Panc1 (cell line): Measurements from ENCODE around the gene FCHSD2. TPM values are rescaled to one million over a fixed set of nuclear protein-coding genes. Genes with fewer than 3 reads are reported as not detected.

Experiments
- ATAC-seq: fragments of 200-7000 bp; cut with Tn5 transposase; 2 replicates; pipeline ENCODE4 v1.9.1; 2020; ENCODE audit warnings: mild to moderate bottlenecking, moderate library complexity
- BruUV-seq: library from RNA; stranded (reverse); fragments of 400-500 nt; replicated peaks from 2 replicates; lab custom pipeline; 2021; lab: Mats Ljungman, UMichigan
- CTCF ChIA-PET: fragments of 300-600 bp; sonication (Branson Sonifier 250); formaldehyde crosslinking; loops from one replicate; lab custom pipeline; 2022; ENCODE audit warnings: antibody characterized with exemption; lab: Charles Lee
- POLR2A ChIA-PET: fragments of 300-600 bp; sonication (Branson Sonifier 250); formaldehyde crosslinking; loops from one replicate; lab custom pipeline; 2022; ENCODE audit warnings: antibody characterized with exemption; lab: Charles Lee
- DNase-seq: peaks from one replicate; pipeline ENCODE4 v3.0.0-alpha.2; 2010; ENCODE audit warnings: low read depth, low spot score
- H3K27ac ChIP-seq: 2 replicates; pipeline ENCODE4 v1.5.1; 2011; ENCODE audit warnings: mild to moderate bottlenecking, low read length, inconsistent platforms
- H3K27me3 ChIP-seq: fragments of 200-500 bp; sonication (Bioruptor generic); 2 replicates; pipeline ENCODE4 v1.6.0; 2014; ENCODE audit warnings: low read length, inconsistent platforms; ENCODE audit not compliant: control insufficient read depth, insufficient read depth
- H3K36me3 ChIP-seq: fragments of 200-500 bp; sonication (Bioruptor generic); 2 replicates; pipeline ENCODE4 v1.5.1; 2014; ENCODE audit warnings: inconsistent platforms, mild to moderate bottlenecking, low read length, moderate library complexity; ENCODE audit not compliant: control insufficient read depth, insufficient read depth
- H3K4me1 ChIP-seq: 2 replicates; pipeline ENCODE4 v1.5.1; 2011; ENCODE audit warnings: inconsistent platforms, mild to moderate bottlenecking, low read length, moderate library complexity; ENCODE audit not compliant: control insufficient read depth, insufficient read depth
- H3K4me3 ChIP-seq, 2 experiments: 2 replicates each; pipeline ENCODE4 v1.5.1; 2011 to 2012; ENCODE audit warnings: low read depth in 2 of 2, low read length in 2 of 2, mild to moderate bottlenecking in 2 of 2, inconsistent platforms in 1 of 2, moderate library complexity in 1 of 2
- H3K9me3 ChIP-seq: fragments of 200-500 bp; sonication (Bioruptor generic); 2 replicates; pipeline ENCODE4 v1.5.1; 2014; ENCODE audit warnings: low read depth, mild to moderate bottlenecking, inconsistent platforms, low read length, moderate library complexity; ENCODE audit not compliant: control insufficient read depth, insufficient read depth
- POLR2AphosphoS5 ChIP-seq: IDR thresholded peaks from 2 replicates; pipeline ENCODE4 v1.6.1; 2012; ENCODE audit warnings: mild to moderate bottlenecking, low read depth, low read length, moderate library complexity
- SIN3A ChIP-seq: IDR thresholded peaks from 2 replicates; pipeline ENCODE4 v1.6.1; 2012; ENCODE audit warnings: low read depth, mild to moderate bottlenecking, low read length, moderate library complexity, borderline replicate concordance; ENCODE audit not compliant: insufficient read depth
- TCF7L2 ChIP-seq: IDR thresholded peaks from 2 replicates; pipeline ENCODE4 v1.6.1; 2011; ENCODE audit warnings: mild to moderate bottlenecking, low read depth, low read length, inconsistent platforms
- in situ Hi-C: cut with HindIII; loops from 2 replicates; pipeline ENCODE4 v1.10.0; 2016; ENCODE audit warnings: low sequenced_read_pairs, low pct_unique_long_range_greater_than_20kb
- intact Hi-C: fragments of 100-400 bp; cut with micrococcal nuclease; formaldehyde crosslinking; loops from one replicate; pipeline ENCODE4 v1.10.0; 2022; ENCODE audit not compliant: unreplicated experiment
- total RNA-seq: library from RNA; stranded (reverse); gene quantifications from one replicate; pipeline ENCODE4 v1.2.1, GENCODE V29; 2021; ENCODE audit not compliant: unreplicated experiment
- TF ChIP-seq, protein P1 (sequence below): fragments of 450-650 bp; IDR thresholded peaks from 2 replicates; pipeline ENCODE4 v1.5.1; 2017; ENCODE audit warnings: mild to moderate bottlenecking
- TF ChIP-seq, protein P2 (sequence below), 2 experiments: IDR thresholded peaks; 2 replicates each; pipeline ENCODE4 v1.6.1; 2011 to 2012; ENCODE audit warnings: low read depth in 2 of 2, control low read depth in 1 of 2, low read length in 1 of 2, mild to moderate bottlenecking in 1 of 2, moderate library complexity in 1 of 2; ENCODE audit not compliant: insufficient read depth in 1 of 2

FCHSD2 gene
- total RNA-seq, 1 experiment from 2014 or later = 31.8 TPM

DNA sequence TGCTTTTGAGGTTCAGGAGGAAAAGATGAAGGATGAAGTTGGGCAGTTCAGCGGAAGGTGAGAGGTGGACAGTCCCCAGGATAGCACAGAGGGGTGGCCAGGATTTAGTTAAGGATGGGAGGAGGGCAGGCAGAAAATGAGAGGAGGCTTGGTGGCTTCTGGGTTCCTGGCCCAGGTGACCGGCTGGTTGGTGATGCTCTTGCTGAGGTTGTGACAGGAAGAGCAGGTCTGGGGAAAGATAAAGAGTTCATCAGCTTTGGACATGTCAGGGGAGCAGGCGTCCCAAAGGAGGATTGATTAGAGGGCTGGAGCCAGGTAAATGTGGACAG lies 48.4 kb upstream of the FCHSD2 start:
- H3K4me1 ChIP-seq = peaks cover 3% of the 10 kb centered on the region; the same call in 1 of the 2 replicates

DNA sequence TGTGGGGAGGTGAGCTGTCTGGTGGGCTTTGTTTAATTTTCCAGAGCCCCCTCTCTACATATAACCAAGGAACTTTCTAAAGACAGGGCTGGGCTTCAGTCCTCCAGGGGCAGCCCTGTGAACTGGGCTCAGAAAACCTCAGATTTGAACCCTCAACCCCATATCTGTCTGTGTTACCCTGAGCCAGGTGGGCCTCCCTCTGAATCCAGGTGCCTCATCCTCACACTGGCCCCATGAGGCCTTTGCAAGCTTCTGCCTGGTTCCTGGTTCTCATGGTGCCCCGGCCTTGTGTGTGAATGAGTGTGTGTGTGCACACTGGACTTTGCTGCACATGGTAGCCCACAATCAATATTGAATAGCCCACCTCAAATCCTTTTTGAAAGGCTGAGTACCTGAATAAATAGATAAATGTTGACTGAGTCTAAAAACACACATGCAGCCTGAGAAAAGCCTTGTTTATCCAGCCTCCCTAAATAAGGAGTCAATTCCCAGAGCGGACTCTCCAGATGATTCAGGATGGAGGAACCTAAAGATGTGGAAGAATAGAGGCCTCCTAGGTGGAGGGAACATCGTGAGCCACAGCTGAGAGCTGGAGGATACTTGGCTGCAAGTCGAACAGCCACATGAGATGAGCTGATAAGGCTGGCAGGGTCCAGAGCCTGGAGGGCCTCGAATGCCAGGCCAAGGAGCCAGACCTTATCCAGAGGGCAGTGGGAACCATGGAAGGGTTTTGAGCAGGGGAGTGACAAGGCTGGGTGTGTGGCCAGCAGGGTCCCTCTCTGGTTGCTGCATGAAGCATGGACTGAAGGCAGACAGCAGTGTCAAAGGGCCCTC lies 47.8 kb upstream of the FCHSD2 start:
- intact Hi-C loops = no loop called here

More for the DNA sequence above, 48.4 kb upstream of the FCHSD2 start:
- Histone ChIP-seq H3K9me3 (no peaks in the 10 kb centered on the region), H3K27me3 (no peaks in the 10 kb centered on the region), H3K4me3 (no peak overlapping the region), H3K27ac (no peak overlapping the region), H3K36me3 (no peaks in the 10 kb centered on the region)
- in situ Hi-C loops (no loop called here), intact Hi-C loops (no loop called here)
- ATAC-seq = no peak
- DNase-seq = no peak
- POLR2A ChIA-PET = no interaction called here
- TF ChIP-seq SIN3A (no peak), TCF7L2 (no peak), POLR2AphosphoS5 (no peak)
- TF ChIP-seq, protein P1, sequence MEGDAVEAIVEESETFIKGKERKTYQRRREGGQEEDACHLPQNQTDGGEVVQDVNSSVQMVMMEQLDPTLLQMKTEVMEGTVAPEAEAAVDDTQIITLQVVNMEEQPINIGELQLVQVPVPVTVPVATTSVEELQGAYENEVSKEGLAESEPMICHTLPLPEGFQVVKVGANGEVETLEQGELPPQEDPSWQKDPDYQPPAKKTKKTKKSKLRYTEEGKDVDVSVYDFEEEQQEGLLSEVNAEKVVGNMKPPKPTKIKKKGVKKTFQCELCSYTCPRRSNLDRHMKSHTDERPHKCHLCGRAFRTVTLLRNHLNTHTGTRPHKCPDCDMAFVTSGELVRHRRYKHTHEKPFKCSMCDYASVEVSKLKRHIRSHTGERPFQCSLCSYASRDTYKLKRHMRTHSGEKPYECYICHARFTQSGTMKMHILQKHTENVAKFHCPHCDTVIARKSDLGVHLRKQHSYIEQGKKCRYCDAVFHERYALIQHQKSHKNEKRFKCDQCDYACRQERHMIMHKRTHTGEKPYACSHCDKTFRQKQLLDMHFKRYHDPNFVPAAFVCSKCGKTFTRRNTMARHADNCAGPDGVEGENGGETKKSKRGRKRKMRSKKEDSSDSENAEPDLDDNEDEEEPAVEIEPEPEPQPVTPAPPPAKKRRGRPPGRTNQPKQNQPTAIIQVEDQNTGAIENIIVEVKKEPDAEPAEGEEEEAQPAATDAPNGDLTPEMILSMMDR = no peak
- TF ChIP-seq, protein P2, sequence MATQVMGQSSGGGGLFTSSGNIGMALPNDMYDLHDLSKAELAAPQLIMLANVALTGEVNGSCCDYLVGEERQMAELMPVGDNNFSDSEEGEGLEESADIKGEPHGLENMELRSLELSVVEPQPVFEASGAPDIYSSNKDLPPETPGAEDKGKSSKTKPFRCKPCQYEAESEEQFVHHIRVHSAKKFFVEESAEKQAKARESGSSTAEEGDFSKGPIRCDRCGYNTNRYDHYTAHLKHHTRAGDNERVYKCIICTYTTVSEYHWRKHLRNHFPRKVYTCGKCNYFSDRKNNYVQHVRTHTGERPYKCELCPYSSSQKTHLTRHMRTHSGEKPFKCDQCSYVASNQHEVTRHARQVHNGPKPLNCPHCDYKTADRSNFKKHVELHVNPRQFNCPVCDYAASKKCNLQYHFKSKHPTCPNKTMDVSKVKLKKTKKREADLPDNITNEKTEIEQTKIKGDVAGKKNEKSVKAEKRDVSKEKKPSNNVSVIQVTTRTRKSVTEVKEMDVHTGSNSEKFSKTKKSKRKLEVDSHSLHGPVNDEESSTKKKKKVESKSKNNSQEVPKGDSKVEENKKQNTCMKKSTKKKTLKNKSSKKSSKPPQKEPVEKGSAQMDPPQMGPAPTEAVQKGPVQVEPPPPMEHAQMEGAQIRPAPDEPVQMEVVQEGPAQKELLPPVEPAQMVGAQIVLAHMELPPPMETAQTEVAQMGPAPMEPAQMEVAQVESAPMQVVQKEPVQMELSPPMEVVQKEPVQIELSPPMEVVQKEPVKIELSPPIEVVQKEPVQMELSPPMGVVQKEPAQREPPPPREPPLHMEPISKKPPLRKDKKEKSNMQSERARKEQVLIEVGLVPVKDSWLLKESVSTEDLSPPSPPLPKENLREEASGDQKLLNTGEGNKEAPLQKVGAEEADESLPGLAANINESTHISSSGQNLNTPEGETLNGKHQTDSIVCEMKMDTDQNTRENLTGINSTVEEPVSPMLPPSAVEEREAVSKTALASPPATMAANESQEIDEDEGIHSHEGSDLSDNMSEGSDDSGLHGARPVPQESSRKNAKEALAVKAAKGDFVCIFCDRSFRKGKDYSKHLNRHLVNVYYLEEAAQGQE (IDR thresholded peaks at IDR 0.05; ENCODE audit: insufficient read depth in 1 of 2, low read depth in 2 of 2, low read length in 1 of 2) = no peak
- CTCF ChIA-PET = no interaction called here
- no TSS peak for BruUV-seq

More for the DNA sequence above, 47.8 kb upstream of the FCHSD2 start:
- H3K4me1 ChIP-seq = peaks cover 5% of the 10 kb centered on the region; the same call in 1 of the 2 replicates
- no peak overlapping the region for H3K4me3 ChIP-seq
- DNase-seq = no peak
- no TSS peak for BruUV-seq
- H3K36me3 ChIP-seq = no peaks in the 10 kb centered on the region
- in situ Hi-C loops = no loop called here
- ATAC-seq = no peak
- POLR2A ChIA-PET = no interaction called here
- no peaks in the 10 kb centered on the region for H3K9me3 ChIP-seq
- no peak overlapping the region for H3K27ac ChIP-seq
- CTCF ChIA-PET = no interaction called here
- TF ChIP-seq POLR2AphosphoS5 = no peak
- TF ChIP-seq, protein P1 = no peak
- TF ChIP-seq TCF7L2 = no peak
- TF ChIP-seq, protein P2 (IDR thresholded peaks at IDR 0.05; ENCODE audit: insufficient read depth in 1 of 2, low read depth in 2 of 2, low read length in 1 of 2) = no peak
- TF ChIP-seq SIN3A = no peak
- H3K27me3 ChIP-seq = no peaks in the 10 kb centered on the region
